ENCODE results near the gene CARD8.
"Not testable (repeated sequence)": the region's sequence is repeated elsewhere in the genome, so short reads cannot be mapped to it uniquely, and the experiment has no call there.

The CARD8 gene

DNA sequence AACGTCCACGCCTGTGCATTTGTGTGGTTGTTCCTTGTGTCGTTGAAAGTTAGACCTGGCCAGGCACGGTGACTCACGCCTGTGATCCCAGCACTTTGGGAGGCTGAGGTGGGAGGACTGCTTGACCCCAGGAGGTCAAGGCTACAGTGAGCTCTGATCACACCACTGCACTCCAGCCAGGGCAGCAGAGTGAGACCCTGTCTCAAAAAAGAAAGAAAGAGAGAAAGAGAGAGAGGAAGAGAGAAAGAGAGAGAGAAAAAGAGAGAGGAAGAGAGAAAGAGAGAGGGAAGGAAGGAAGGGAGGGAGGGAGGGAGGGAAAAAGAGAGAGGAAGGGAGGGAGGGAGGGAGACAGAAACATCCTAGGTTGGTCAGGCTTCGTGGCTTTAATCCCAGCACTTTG is 19.2 kb upstream of the CARD8 start:
- WGBS (ENCODE audit: extremely low coverage, insufficient coverage, insufficient read length): no CpG with 5 or more reads among the region's 6 CpGs
- H3K14ac ChIP-seq (ENCODE audit: low read length): no peak overlapping the region

DNA sequence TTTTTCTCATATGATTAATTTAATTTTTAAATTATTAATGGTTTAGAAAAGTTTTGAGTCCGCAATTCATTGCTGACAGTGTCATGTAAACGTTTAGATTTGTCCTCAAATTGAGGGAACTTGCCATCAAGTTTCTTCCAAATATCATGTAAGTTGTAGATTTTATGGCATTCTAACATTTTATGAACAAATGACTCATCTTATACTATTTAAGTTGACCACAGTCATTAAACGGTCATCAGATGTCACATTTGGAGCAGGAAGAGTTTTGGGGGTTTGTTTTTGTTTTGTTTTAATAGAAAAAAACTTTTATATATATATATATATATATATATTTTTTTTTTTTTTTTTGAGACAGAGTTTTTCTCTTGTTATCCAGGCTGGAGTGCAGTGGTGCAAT is 18.5 kb upstream of the CARD8 start:
- Histone ChIP-seq H3K79me2 (ENCODE audit: control insufficient read depth, insufficient read depth, low read length, poor library complexity) (peaks cover 6% of the 10 kb centered on the region), H2BK5ac (ENCODE audit: low read depth, low read length, poor library complexity) (no peak overlapping the region), H3K27ac (ENCODE audit: low read depth, low read length) (no peak overlapping the region), H3K36me3 (ENCODE audit: control insufficient read depth in 1 of 2, insufficient read depth in 2 of 2, low read length in 2 of 2) (peaks cover 0 to 5% of the 10 kb centered on the region in 2 experiments), H3K14ac (ENCODE audit: low read length) (no peak overlapping the region), H3K9me3 (ENCODE audit: insufficient read depth, low read depth, low read length) (no peaks in the 10 kb centered on the region), H3K4ac (ENCODE audit: low read depth, low read length) (no peak overlapping the region), H3K79me1 (ENCODE audit: low read length) (peaks cover 18% of the 10 kb centered on the region), H3K9ac (ENCODE audit: low read length) (no peak overlapping the region), H3K4me2 (ENCODE audit: low read length) (no peak overlapping the region), H2AK5ac (ENCODE audit: low read length) (no peak overlapping the region), H3K4me1 (ENCODE audit: control insufficient read depth in 1 of 2, insufficient read depth in 2 of 2, low read length in 2 of 2) (peaks cover 0 to 4% of the 10 kb centered on the region in 2 experiments), H4K12ac (ENCODE audit: low read depth, low read length) (no peak overlapping the region), H3K18ac (ENCODE audit: low read length) (no peak overlapping the region), H4K8ac (ENCODE audit: low read depth, low read length) (no peak overlapping the region), H3K27me3 (ENCODE audit: insufficient read depth, low read length) (no peaks in the 10 kb centered on the region), H2BK120ac (ENCODE audit: insufficient read depth, low read length, poor library complexity) (no peak overlapping the region), H2AFZ (ENCODE audit: insufficient read depth, low read length, poor library complexity) (no peak overlapping the region), H4K91ac (ENCODE audit: low read depth, low read length) (no peak overlapping the region), H3K4me3 (ENCODE audit: low read depth, low read length) (no peak overlapping the region), H3K23ac (ENCODE audit: low read length) (no peak overlapping the region), H2BK12ac (ENCODE audit: low read length) (no peak overlapping the region)
- DNase-seq: no peak
- WGBS (ENCODE audit: extremely low coverage, insufficient coverage, insufficient read length): no CpG with 5 or more reads among the region's 3 CpGs

More for the DNA sequence above, 19.2 kb upstream of the CARD8 start:
- no peaks in the 10 kb centered on the region for H3K27me3 ChIP-seq (ENCODE audit: insufficient read depth, low read length)
- H3K9me3 ChIP-seq (ENCODE audit: insufficient read depth, low read depth, low read length): no peaks in the 10 kb centered on the region
- peaks cover 15% of the 10 kb centered on the region for H3K79me1 ChIP-seq (ENCODE audit: low read length)
- no peak overlapping the region for H2BK5ac ChIP-seq (ENCODE audit: low read depth, low read length, poor library complexity)
- peaks cover 5 to 10% of the 10 kb centered on the region in 2 experiments for H3K36me3 ChIP-seq (ENCODE audit: control insufficient read depth in 1 of 2, insufficient read depth in 2 of 2, low read length in 2 of 2)
- no peak overlapping the region for H3K27ac ChIP-seq (ENCODE audit: low read depth, low read length)
- H3K4me3 ChIP-seq (ENCODE audit: low read depth, low read length): no peak overlapping the region
- H2BK120ac ChIP-seq (ENCODE audit: insufficient read depth, low read length, poor library complexity): no peak overlapping the region
- peak overlapping the region; percentile 6 for H3K18ac ChIP-seq (ENCODE audit: low read length)
- no peak overlapping the region for H3K9ac ChIP-seq (ENCODE audit: low read length)
- no peak overlapping the region for H4K8ac ChIP-seq (ENCODE audit: low read depth, low read length)
- DNase-seq: no peak
- no peak overlapping the region for H4K12ac ChIP-seq (ENCODE audit: low read depth, low read length)
- no peak overlapping the region for H2BK12ac ChIP-seq (ENCODE audit: low read length)
- H4K91ac ChIP-seq (ENCODE audit: low read depth, low read length): no peak overlapping the region
- H3K4me1 ChIP-seq (ENCODE audit: control insufficient read depth in 1 of 2, insufficient read depth in 2 of 2, low read length in 2 of 2): peaks cover 0 to 4% of the 10 kb centered on the region in 2 experiments
- H3K79me2 ChIP-seq (ENCODE audit: control insufficient read depth, insufficient read depth, low read length, poor library complexity): peaks cover 6% of the 10 kb centered on the region
- H2AFZ ChIP-seq (ENCODE audit: insufficient read depth, low read length, poor library complexity): no peak overlapping the region
- H3K4me2 ChIP-seq (ENCODE audit: low read length): no peak overlapping the region
- H2AK5ac ChIP-seq (ENCODE audit: low read length): no peak overlapping the region
- no peak overlapping the region for H3K4ac ChIP-seq (ENCODE audit: low read depth, low read length)
- H3K23ac ChIP-seq (ENCODE audit: low read length): no peak overlapping the region

DNA sequence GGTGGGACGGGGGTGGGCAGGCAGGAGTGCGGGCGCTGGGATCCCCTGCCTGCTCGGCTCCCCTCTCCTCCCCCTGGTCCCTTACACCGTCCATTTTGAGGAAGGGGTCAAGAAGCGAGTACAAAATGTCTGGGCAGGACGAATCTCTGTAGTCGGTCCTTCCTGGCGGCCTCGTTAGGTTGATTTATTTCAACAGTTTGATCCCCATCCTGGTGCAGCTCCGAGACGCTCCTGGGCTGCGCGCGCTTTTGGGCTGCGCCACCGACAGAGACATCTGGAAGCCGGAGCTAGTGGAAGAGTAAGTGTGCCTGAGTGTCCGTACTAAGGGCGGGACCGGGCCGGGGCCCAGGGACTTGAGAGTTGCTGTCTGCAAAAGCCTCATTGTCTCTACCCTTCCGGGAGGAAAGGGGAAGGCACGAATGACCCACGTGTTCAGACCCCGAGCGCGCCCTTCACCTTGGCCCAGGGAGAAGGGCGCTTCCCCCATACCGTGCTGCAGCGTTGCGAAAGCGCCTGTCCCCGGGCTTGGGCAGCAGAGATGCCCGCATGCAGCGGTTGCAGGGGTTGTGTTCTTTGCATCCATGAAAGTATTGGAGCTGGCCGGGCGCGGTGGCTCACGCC is 15.9 kb upstream of the CARD8 start:
- peak overlapping the region; percentile 71 for H2BK120ac ChIP-seq (ENCODE audit: insufficient read depth, low read length, poor library complexity)
- peaks cover 0 to 3% of the 10 kb centered on the region in 2 experiments for H3K36me3 ChIP-seq (ENCODE audit: control insufficient read depth in 1 of 2, insufficient read depth in 2 of 2, low read length in 2 of 2)
- peak overlapping the region; percentile 60 for H3K4ac ChIP-seq (ENCODE audit: low read depth, low read length)
- H3K23ac ChIP-seq (ENCODE audit: low read length): no peak overlapping the region
- peak overlapping the region; percentile 74 for H2BK5ac ChIP-seq (ENCODE audit: low read depth, low read length, poor library complexity)
- peak overlapping the region; percentile 51 for H3K27ac ChIP-seq (ENCODE audit: low read depth, low read length)
- peak overlapping the region; percentile 87 for H4K8ac ChIP-seq (ENCODE audit: low read depth, low read length)
- no CpG with 5 or more reads among the region's 40 CpGs for WGBS (ENCODE audit: extremely low coverage, insufficient coverage, insufficient read length)
- peaks cover 6% of the 10 kb centered on the region for H3K79me2 ChIP-seq (ENCODE audit: control insufficient read depth, insufficient read depth, low read length, poor library complexity)
- DNase-seq: peak; percentile 97
- peak overlapping the region; percentile 72 for H3K4me3 ChIP-seq (ENCODE audit: low read depth, low read length)
- H3K9ac ChIP-seq (ENCODE audit: low read length): peak overlapping the region; percentile 46
- no peak overlapping the region for H2BK12ac ChIP-seq (ENCODE audit: low read length)
- H3K4me2 ChIP-seq (ENCODE audit: low read length): peak overlapping the region; percentile 60
- peaks cover 20% of the 10 kb centered on the region for H3K79me1 ChIP-seq (ENCODE audit: low read length)
- peak overlapping the region; percentile 77 for H4K12ac ChIP-seq (ENCODE audit: low read depth, low read length)
- peaks cover 0 to 6% of the 10 kb centered on the region in 2 experiments for H3K4me1 ChIP-seq (ENCODE audit: control insufficient read depth in 1 of 2, insufficient read depth in 2 of 2, low read length in 2 of 2)
- H3K27me3 ChIP-seq (ENCODE audit: insufficient read depth, low read length): no peaks in the 10 kb centered on the region
- H2AFZ ChIP-seq (ENCODE audit: insufficient read depth, low read length, poor library complexity): peak overlapping the region; percentile 84
- H3K18ac ChIP-seq (ENCODE audit: low read length): peak overlapping the region; percentile 68
- H2AK5ac ChIP-seq (ENCODE audit: low read length): no peak overlapping the region
- H3K9me3 ChIP-seq (ENCODE audit: insufficient read depth, low read depth, low read length): no peaks in the 10 kb centered on the region
- peak overlapping the region; percentile 75 for H3K14ac ChIP-seq (ENCODE audit: low read length)
- H4K91ac ChIP-seq (ENCODE audit: low read depth, low read length): peak overlapping the region; percentile 77

GRCh38 chr19:48269617-48270026 is 13.9 kb upstream of the CARD8 start:
- not testable (repeated sequence) for H2AK5ac ChIP-seq (ENCODE audit: low read length); H2AFZ ChIP-seq (ENCODE audit: insufficient read depth, low read length, poor library complexity); H4K12ac ChIP-seq (ENCODE audit: low read depth, low read length); H3K36me3 ChIP-seq (ENCODE audit: control insufficient read depth in 1 of 2, insufficient read depth in 2 of 2, low read length in 2 of 2); H3K23ac ChIP-seq (ENCODE audit: low read length); H3K4me3 ChIP-seq (ENCODE audit: low read depth, low read length); H3K4me2 ChIP-seq (ENCODE audit: low read length); H3K9ac ChIP-seq (ENCODE audit: low read length); H3K9me3 ChIP-seq (ENCODE audit: insufficient read depth, low read depth, low read length); H3K27me3 ChIP-seq (ENCODE audit: insufficient read depth, low read length); H3K14ac ChIP-seq (ENCODE audit: low read length); H4K8ac ChIP-seq (ENCODE audit: low read depth, low read length); H3K4me1 ChIP-seq (ENCODE audit: control insufficient read depth in 1 of 2, insufficient read depth in 2 of 2, low read length in 2 of 2); H2BK12ac ChIP-seq (ENCODE audit: low read length); H3K18ac ChIP-seq (ENCODE audit: low read length); H3K79me2 ChIP-seq (ENCODE audit: control insufficient read depth, insufficient read depth, low read length, poor library complexity); H3K4ac ChIP-seq (ENCODE audit: low read depth, low read length)
- H2BK5ac ChIP-seq (ENCODE audit: low read depth, low read length, poor library complexity): peak overlapping the region; percentile 83
- DNase-seq: peak; percentile 33 to 54
- peaks cover 23% of the 10 kb centered on the region for H3K79me1 ChIP-seq (ENCODE audit: low read length)
- no CpG with 5 or more reads among the region's 6 CpGs for WGBS (ENCODE audit: extremely low coverage, insufficient coverage, insufficient read length)
- peak overlapping the region; percentile 76 for H2BK120ac ChIP-seq (ENCODE audit: insufficient read depth, low read length, poor library complexity)
- H3K27ac ChIP-seq (ENCODE audit: low read depth, low read length): peak overlapping the region; percentile 80
- H4K91ac ChIP-seq (ENCODE audit: low read depth, low read length): peak overlapping the region; percentile 76
